OCI-LY1 (cell line): ENCODE results near the gene TTC14.
"Not testable (repeated sequence)": the region's sequence is repeated elsewhere in the genome, so short reads cannot be mapped to it uniquely, and the experiment has no call there.

Experiments used
- H2AFZ ChIP-seq: fragments of 200-600 bp; sonication (generic), shearing (Covaris generic); 2 replicates; pipeline ENCODE4 v1.6.0; 2014; ENCODE audit warnings: antibody characterized with exemption, mild to moderate bottlenecking, low read length
- H3F3A ChIP-seq: fragments of 200-600 bp; sonication (generic), shearing (Covaris generic); 2 replicates; pipeline ENCODE4 v1.6.0; 2014; ENCODE audit warnings: mild to moderate bottlenecking, antibody characterized with exemption, low read length, moderate library complexity; ENCODE audit not compliant: insufficient read depth
- H3K27ac ChIP-seq: fragments of 200-600 bp; sonication (generic); 2 replicates; pipeline ENCODE4 v1.5.1; 2014; ENCODE audit warnings: low read length, mixed run types, mild to moderate bottlenecking, low read depth; ENCODE audit not compliant: poor library complexity, severe bottlenecking
- H3K27me3 ChIP-seq: fragments of 200-600 bp; sonication (generic); 2 replicates; pipeline ENCODE4 v1.6.0; 2014; ENCODE audit warnings: antibody characterized with exemption, mild to moderate bottlenecking, low read length, moderate library complexity; ENCODE audit not compliant: insufficient read depth
- H3K36me3 ChIP-seq: fragments of 200-600 bp; sonication (generic); 2 replicates; pipeline ENCODE4 v1.6.1; 2014; ENCODE audit warnings: mild to moderate bottlenecking, antibody characterized with exemption, low read length, moderate library complexity, mixed read lengths; ENCODE audit not compliant: insufficient read depth
- H3K4me1 ChIP-seq: fragments of 200-600 bp; sonication (generic); 2 replicates; pipeline ENCODE4 v1.5.1; 2014; ENCODE audit warnings: mild to moderate bottlenecking, low read length, moderate library complexity; ENCODE audit not compliant: insufficient read depth, severe bottlenecking
- H3K4me2 ChIP-seq: fragments of 200-600 bp; sonication (generic), shearing (Covaris generic); 2 replicates; pipeline ENCODE4 v1.6.1; 2014; ENCODE audit warnings: low read length
- H3K4me3 ChIP-seq: fragments of 200-600 bp; sonication (generic); 2 replicates; pipeline ENCODE4 v1.5.1; 2014; ENCODE audit warnings: low read length, low read depth, mild to moderate bottlenecking, mixed read lengths; ENCODE audit not compliant: poor library complexity, severe bottlenecking
- H3K79me2 ChIP-seq: fragments of 200-600 bp; shearing (Covaris generic); 2 replicates; pipeline ENCODE4 v1.6.1; 2016; ENCODE audit warnings: mixed run types, low read length, mixed read lengths; ENCODE audit not compliant: insufficient read depth
- H3K9ac ChIP-seq: fragments of 200-600 bp; sonication (generic), shearing (Covaris generic); 2 replicates; pipeline ENCODE4 v1.6.1; 2014; ENCODE audit warnings: mild to moderate bottlenecking, low read length, mixed read lengths
- H3K9me2 ChIP-seq: fragments of 200-600 bp; sonication (generic), shearing (Covaris generic); 2 replicates; pipeline ENCODE4 v1.6.1; 2014; ENCODE audit warnings: low read depth, mild to moderate bottlenecking, low read length, mixed read lengths
- H3K9me3 ChIP-seq: fragments of 200-600 bp; shearing (Covaris generic); 2 replicates; pipeline ENCODE4 v1.6.1; 2014; ENCODE audit warnings: low read length, mixed read lengths
- H4K20me1 ChIP-seq: fragments of 200-600 bp; sonication (generic), shearing (Covaris generic); 2 replicates; pipeline ENCODE4 v1.6.0; 2016; ENCODE audit warnings: mild to moderate bottlenecking, low read length; ENCODE audit not compliant: insufficient read depth
- EZH2 ChIP-seq: fragments of 200-600 bp; sonication (generic), shearing (Covaris generic); IDR thresholded peaks from 2 replicates; pipeline ENCODE4 v1.8.0; 2017; ENCODE audit warnings: borderline replicate concordance, mixed run types, mild to moderate bottlenecking, antibody characterized with exemption, low read length, moderate library complexity, mixed read lengths
- TF ChIP-seq, protein P1 (sequence below): fragments of 200-600 bp; sonication (generic), shearing (Covaris generic); IDR thresholded peaks from 2 replicates; pipeline ENCODE4 v1.5.1; 2017; ENCODE audit warnings: mild to moderate bottlenecking, antibody characterized with exemption, low read length, moderate library complexity, mixed read lengths

TTC14 gene

DNA sequence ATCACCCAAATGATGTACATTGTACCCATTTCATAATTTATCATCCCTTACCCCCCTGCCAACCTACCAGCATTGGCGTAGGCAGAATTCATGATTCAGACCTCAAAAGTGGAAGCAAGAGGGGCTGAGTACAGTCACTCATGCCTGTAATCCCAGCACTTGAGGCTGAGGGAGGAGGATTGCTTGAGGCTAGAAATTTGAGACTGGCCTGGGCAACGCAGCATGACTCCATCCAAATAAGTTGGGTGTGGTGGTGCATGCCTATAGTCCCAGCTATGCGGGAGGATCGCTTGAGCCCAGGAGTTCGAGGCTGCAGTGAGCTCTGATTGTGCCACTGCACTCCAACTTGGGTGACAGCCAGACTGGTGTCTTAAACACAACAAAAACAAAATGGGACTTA, 10.4 kb downstream of the TTC14 start:
- no peak overlapping the region for H3K27ac ChIP-seq
- H3K4me2 ChIP-seq, result no peak overlapping the region
- no peaks in the 10 kb centered on the region for H3K79me2 ChIP-seq
- no peaks in the 10 kb centered on the region for H3K4me1 ChIP-seq
- H3K27me3 ChIP-seq, result no peaks in the 10 kb centered on the region
- no peak overlapping the region for H2AFZ ChIP-seq
- H3K4me3 ChIP-seq, result no peak overlapping the region
- no peaks in the 10 kb centered on the region for H3K9me3 ChIP-seq
- H3K36me3 ChIP-seq, result peaks cover 71% of the 10 kb centered on the region
- H3F3A ChIP-seq, result no peaks in the 10 kb centered on the region
- no peaks in the 10 kb centered on the region for H3K9me2 ChIP-seq
- no peak for TF ChIP-seq EZH2
- TF ChIP-seq, protein P1, sequence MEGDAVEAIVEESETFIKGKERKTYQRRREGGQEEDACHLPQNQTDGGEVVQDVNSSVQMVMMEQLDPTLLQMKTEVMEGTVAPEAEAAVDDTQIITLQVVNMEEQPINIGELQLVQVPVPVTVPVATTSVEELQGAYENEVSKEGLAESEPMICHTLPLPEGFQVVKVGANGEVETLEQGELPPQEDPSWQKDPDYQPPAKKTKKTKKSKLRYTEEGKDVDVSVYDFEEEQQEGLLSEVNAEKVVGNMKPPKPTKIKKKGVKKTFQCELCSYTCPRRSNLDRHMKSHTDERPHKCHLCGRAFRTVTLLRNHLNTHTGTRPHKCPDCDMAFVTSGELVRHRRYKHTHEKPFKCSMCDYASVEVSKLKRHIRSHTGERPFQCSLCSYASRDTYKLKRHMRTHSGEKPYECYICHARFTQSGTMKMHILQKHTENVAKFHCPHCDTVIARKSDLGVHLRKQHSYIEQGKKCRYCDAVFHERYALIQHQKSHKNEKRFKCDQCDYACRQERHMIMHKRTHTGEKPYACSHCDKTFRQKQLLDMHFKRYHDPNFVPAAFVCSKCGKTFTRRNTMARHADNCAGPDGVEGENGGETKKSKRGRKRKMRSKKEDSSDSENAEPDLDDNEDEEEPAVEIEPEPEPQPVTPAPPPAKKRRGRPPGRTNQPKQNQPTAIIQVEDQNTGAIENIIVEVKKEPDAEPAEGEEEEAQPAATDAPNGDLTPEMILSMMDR, result no peak
- no peaks in the 10 kb centered on the region for H4K20me1 ChIP-seq
- H3K9ac ChIP-seq, result no peak overlapping the region

DNA sequence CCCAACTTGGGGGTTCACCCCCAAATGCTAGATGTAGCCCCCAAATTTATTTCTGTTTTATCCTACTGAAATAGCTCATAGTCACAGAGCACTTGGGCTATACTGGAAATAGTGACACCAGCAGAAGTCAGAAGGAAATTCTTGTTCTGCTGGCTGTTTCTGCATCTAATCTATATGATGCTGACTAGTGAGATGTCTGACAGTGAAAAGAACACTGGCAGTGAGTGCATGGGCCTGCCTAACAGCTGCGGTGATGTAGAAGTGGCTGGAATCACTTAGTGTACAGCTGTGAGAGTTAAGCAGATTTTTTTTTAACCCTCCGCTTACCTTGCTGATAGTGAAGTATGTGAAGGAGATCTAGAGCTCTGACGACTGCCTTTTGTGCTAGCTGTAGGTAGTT, 14.0 kb downstream of the TTC14 start:
- H3K27me3 ChIP-seq, result no peaks in the 10 kb centered on the region
- TF ChIP-seq, protein P1, result no peak
- no peak for TF ChIP-seq EZH2
- H3K9me3 ChIP-seq, result no peaks in the 10 kb centered on the region
- H3K27ac ChIP-seq, result no peak overlapping the region
- H3K36me3 ChIP-seq, result peaks cover 44% of the 10 kb centered on the region
- H3K4me3 ChIP-seq, result no peak overlapping the region
- H3K4me2 ChIP-seq, result no peak overlapping the region
- H3K79me2 ChIP-seq, result no peaks in the 10 kb centered on the region
- no peak overlapping the region for H3K9ac ChIP-seq
- H4K20me1 ChIP-seq, result no peaks in the 10 kb centered on the region
- no peaks in the 10 kb centered on the region for H3K4me1 ChIP-seq
- H2AFZ ChIP-seq, result no peak overlapping the region
- no peaks in the 10 kb centered on the region for H3F3A ChIP-seq
- 0 out of 2 replicates have a peak, but pooled peaks cover 3% of the 10 kb centered on the region for H3K9me2 ChIP-seq

DNA sequence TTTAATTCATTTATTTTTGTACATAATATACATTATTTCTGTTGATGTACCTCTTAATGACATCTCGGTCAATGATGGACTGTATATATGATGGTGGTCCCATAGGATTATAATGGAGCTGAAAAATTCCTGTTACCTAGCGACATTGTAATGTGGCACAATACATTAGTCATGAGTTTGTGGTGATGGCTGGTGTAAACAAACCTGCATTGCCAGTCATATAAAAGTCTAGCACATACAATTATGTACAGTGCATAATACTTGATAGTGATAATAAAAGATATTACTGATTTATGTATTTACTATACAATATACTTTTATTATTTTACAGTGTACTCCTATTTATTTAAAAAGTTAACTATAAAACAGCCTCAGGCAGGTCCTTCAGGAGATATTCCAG, 15.1 kb downstream of the TTC14 start:
- H2AFZ ChIP-seq, result no peak overlapping the region
- H4K20me1 ChIP-seq, result no peaks in the 10 kb centered on the region
- TF ChIP-seq EZH2, result no peak
- TF ChIP-seq, protein P1, result no peak
- H3K9ac ChIP-seq, result no peak overlapping the region
- H3K4me2 ChIP-seq, result no peak overlapping the region
- H3K9me2 ChIP-seq, result 0 out of 2 replicates have a peak, but pooled peaks cover 3% of the 10 kb centered on the region
- H3F3A ChIP-seq, result no peaks in the 10 kb centered on the region
- no peaks in the 10 kb centered on the region for H3K9me3 ChIP-seq
- peaks cover 33% of the 10 kb centered on the region for H3K36me3 ChIP-seq
- H3K4me3 ChIP-seq, result no peak overlapping the region
- H3K79me2 ChIP-seq, result no peaks in the 10 kb centered on the region
- H3K27ac ChIP-seq, result no peak overlapping the region
- no peaks in the 10 kb centered on the region for H3K27me3 ChIP-seq
- no peaks in the 10 kb centered on the region for H3K4me1 ChIP-seq

DNA sequence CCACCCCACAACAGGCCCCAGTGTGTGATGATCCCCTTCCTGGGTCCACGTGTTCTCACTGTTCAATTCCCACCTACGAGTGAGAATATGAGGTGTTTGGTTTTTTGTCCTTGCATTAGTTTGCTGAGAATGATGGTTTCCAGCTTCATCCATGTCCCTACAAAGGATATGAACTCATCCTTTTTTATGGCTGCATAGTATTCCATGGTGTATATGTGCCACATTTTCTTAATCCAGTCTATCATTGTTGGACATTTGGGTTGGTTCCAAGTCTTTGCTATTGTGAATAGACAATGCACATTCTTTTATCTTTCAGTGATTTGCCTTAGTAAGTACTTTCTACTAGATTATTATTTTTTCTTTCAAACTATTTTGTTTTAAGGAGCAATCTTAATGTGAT, 16.6 kb downstream of the TTC14 start:
- not testable (repeated sequence) for H3K9ac ChIP-seq, H3K4me3 ChIP-seq, H3K9me3 ChIP-seq, H3K79me2 ChIP-seq, H4K20me1 ChIP-seq, H3K4me1 ChIP-seq, H3K4me2 ChIP-seq, H2AFZ ChIP-seq, H3K27me3 ChIP-seq, H3K27ac ChIP-seq, H3K9me2 ChIP-seq, H3F3A ChIP-seq
- peaks cover 18% of the 10 kb centered on the region; the same call in 1 of the 2 replicates for H3K36me3 ChIP-seq
